ENCODE measurements around the gene FXN.
"Not testable (repeated sequence)": the region's sequence is repeated elsewhere in the genome, so short reads cannot be mapped to it uniquely, and the experiment has no call there.

FXN gene

GRCh38 chr9:69107771-69108170 is 72.2 kb downstream of the FXN start:
- no peak for DNase-seq

- DNase-seq, result not testable (repeated sequence)
Observed at GRCh38 chr9:69108706-69109105, 73.2 kb downstream of the FXN start.

GRCh38 chr9:69109152-69109551 is 73.6 kb downstream of the FXN start:
- DNase-seq, result no peak

- DNase-seq, result not testable (repeated sequence)
Observed at GRCh38 chr9:69112646-69113045, 77.1 kb downstream of the FXN start.

GRCh38 chr9:69115621-69116020 is 80.1 kb downstream of the FXN start:
- DNase-seq, result no peak

- no peak for DNase-seq
Observed at GRCh38 chr9:69118656-69119055, 83.1 kb downstream of the FXN start.

- DNase-seq, result peak; percentile 55
Observed at GRCh38 chr9:69120380-69121154, 85.0 kb downstream of the FXN start.

GRCh38 chr9:69121155-69122081 is 85.9 kb downstream of the FXN start:
- peak; percentile 71 for DNase-seq

- DNase-seq, result peak; percentile 53
Observed at GRCh38 chr9:69122082-69122548, 86.6 kb downstream of the FXN start.

GRCh38 chr9:69122549-69123141 is 87.1 kb downstream of the FXN start:
- peak; percentile 48 for DNase-seq

- no peak for DNase-seq
Observed at GRCh38 chr9:69130456-69131441, 95.2 kb downstream of the FXN start.

- DNase-seq, result no peak
Observed at GRCh38 chr9:69131682-69132081, 96.1 kb downstream of the FXN start.

GRCh38 chr9:69132361-69132760 is 96.8 kb downstream of the FXN start:
- DNase-seq, result no peak

- DNase-seq, result no peak
Observed at GRCh38 chr9:69134412-69134811, 98.9 kb downstream of the FXN start.

- DNase-seq, result no peak
Observed at GRCh38 chr9:69136185-69136584, 100.6 kb downstream of the FXN start.

GRCh38 chr9:69136779-69137178 is 101.2 kb downstream of the FXN start:
- no peak for DNase-seq

- no peak for DNase-seq
Observed at GRCh38 chr9:69137311-69137710, 101.8 kb downstream of the FXN start.

GRCh38 chr9:69139596-69139995 is 104.0 kb downstream of the FXN start:
- no peak for DNase-seq

- no peak for DNase-seq
Observed at GRCh38 chr9:69140123-69140735, 104.7 kb downstream of the FXN start.

- DNase-seq, result no peak
Observed at GRCh38 chr9:69141851-69142250, 106.3 kb downstream of the FXN start.

- DNase-seq, result no peak
Observed at GRCh38 chr9:69143291-69143690, 107.7 kb downstream of the FXN start.
